Measurements from ENCODE around the gene SSX2IP. TPM values are rescaled to one million over a fixed set of nuclear protein-coding genes. Genes with fewer than 3 reads are reported as not detected.

SSX2IP gene
- total and polyA plus RNA-seq, 2 experiments from 2014 or later, result 23.2 to 28.4 TPM

- no peaks in the 10 kb centered on the region for H3K27me3 ChIP-seq (ENCODE audit: insufficient read depth)
- no peaks in the 10 kb centered on the region for H3K9me2 ChIP-seq (ENCODE audit: insufficient read depth)
- H3F3A ChIP-seq (replicated peaks; ENCODE audit: low read depth), result no peaks in the 10 kb centered on the region
- DNase-seq (ENCODE audit: low spot score) (no peak), ATAC-seq (no peak)
- peaks cover 17% of the 10 kb centered on the region for H3K36me3 Mint-ChIP-seq (ENCODE audit: low read depth)
- H4K20me1 ChIP-seq (replicated peaks; ENCODE audit: insufficient read depth), result no peaks in the 10 kb centered on the region
- H3K9me3 Mint-ChIP-seq, result peaks cover 23% of the 10 kb centered on the region
- TF ChIP-seq ETS1 (IDR thresholded peaks at IDR 0.05), result no peak
- no peak for TF ChIP-seq ZNF462 (CRISPR knock-in tag; IDR thresholded peaks at IDR 0.05)
- TF ChIP-seq ZNF331 (CRISPR knock-in tag; IDR thresholded peaks at IDR 0.05; ENCODE audit: low read depth), result no peak
- TF ChIP-seq, protein P1, sequence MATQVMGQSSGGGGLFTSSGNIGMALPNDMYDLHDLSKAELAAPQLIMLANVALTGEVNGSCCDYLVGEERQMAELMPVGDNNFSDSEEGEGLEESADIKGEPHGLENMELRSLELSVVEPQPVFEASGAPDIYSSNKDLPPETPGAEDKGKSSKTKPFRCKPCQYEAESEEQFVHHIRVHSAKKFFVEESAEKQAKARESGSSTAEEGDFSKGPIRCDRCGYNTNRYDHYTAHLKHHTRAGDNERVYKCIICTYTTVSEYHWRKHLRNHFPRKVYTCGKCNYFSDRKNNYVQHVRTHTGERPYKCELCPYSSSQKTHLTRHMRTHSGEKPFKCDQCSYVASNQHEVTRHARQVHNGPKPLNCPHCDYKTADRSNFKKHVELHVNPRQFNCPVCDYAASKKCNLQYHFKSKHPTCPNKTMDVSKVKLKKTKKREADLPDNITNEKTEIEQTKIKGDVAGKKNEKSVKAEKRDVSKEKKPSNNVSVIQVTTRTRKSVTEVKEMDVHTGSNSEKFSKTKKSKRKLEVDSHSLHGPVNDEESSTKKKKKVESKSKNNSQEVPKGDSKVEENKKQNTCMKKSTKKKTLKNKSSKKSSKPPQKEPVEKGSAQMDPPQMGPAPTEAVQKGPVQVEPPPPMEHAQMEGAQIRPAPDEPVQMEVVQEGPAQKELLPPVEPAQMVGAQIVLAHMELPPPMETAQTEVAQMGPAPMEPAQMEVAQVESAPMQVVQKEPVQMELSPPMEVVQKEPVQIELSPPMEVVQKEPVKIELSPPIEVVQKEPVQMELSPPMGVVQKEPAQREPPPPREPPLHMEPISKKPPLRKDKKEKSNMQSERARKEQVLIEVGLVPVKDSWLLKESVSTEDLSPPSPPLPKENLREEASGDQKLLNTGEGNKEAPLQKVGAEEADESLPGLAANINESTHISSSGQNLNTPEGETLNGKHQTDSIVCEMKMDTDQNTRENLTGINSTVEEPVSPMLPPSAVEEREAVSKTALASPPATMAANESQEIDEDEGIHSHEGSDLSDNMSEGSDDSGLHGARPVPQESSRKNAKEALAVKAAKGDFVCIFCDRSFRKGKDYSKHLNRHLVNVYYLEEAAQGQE (IDR thresholded peaks at IDR 0.05; ENCODE audit: unreplicated experiment), result no peak
- no peak for TF ChIP-seq CREB1 (CRISPR knock-in tag; IDR thresholded peaks at IDR 0.05; ENCODE audit: low read depth)
- TF ChIP-seq, protein P2, sequence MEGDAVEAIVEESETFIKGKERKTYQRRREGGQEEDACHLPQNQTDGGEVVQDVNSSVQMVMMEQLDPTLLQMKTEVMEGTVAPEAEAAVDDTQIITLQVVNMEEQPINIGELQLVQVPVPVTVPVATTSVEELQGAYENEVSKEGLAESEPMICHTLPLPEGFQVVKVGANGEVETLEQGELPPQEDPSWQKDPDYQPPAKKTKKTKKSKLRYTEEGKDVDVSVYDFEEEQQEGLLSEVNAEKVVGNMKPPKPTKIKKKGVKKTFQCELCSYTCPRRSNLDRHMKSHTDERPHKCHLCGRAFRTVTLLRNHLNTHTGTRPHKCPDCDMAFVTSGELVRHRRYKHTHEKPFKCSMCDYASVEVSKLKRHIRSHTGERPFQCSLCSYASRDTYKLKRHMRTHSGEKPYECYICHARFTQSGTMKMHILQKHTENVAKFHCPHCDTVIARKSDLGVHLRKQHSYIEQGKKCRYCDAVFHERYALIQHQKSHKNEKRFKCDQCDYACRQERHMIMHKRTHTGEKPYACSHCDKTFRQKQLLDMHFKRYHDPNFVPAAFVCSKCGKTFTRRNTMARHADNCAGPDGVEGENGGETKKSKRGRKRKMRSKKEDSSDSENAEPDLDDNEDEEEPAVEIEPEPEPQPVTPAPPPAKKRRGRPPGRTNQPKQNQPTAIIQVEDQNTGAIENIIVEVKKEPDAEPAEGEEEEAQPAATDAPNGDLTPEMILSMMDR (conservative IDR thresholded peaks at IDR 0.05; ENCODE audit: low read depth in 2 of 2), result no peak
- TF ChIP-seq JUNB (IDR thresholded peaks at IDR 0.05; ENCODE audit: unreplicated experiment), result no peak
- TF ChIP-seq EZH2 (IDR thresholded peaks at IDR 0.05; ENCODE audit: low read depth, unreplicated experiment), result no peak
- TF ChIP-seq ZNF114 (CRISPR knock-in tag; IDR thresholded peaks at IDR 0.05), result no peak
- TF ChIP-seq EZH2phosphoT487 (IDR thresholded peaks at IDR 0.05; ENCODE audit: unreplicated experiment), result no peak
- TF ChIP-seq POLR2AphosphoS5 (IDR thresholded peaks at IDR 0.05; ENCODE audit: low read depth), result no peak
- no peak for TF ChIP-seq STAT1 (IDR thresholded peaks at IDR 0.05; ENCODE audit: unreplicated experiment)
- no peak for TF ChIP-seq NANOG (IDR thresholded peaks at IDR 0.05; ENCODE audit: borderline replicate concordance)
- peaks cover 3% of the 10 kb centered on the region; the same call in 1 of the 2 replicates for H3K36me3 ChIP-seq (ENCODE audit: insufficient read depth)
- no peak overlapping the region for H3K27ac Mint-ChIP-seq
- H3K4me3 Mint-ChIP-seq, result no peak overlapping the region
- no peak overlapping the region for H3K27ac ChIP-seq (ENCODE audit: low read depth)
- H3K4me1 Mint-ChIP-seq, result no peaks in the 10 kb centered on the region; the same call in 2 of the 3 replicates
- H3K4me3 ChIP-seq, result no peak overlapping the region
- H3K4me1 ChIP-seq (ENCODE audit: insufficient read depth), result no peaks in the 10 kb centered on the region; the same call in 1 of the 2 replicates
- H2AFZ ChIP-seq, result no peak overlapping the region; the same call in 1 of the 2 replicates
- no peak overlapping the region for H3K4me2 ChIP-seq
- peaks cover 3% of the 10 kb centered on the region for H3K27me3 Mint-ChIP-seq (ENCODE audit: insufficient read depth, low read depth, poor library complexity)
- no peaks in the 10 kb centered on the region for H3K79me2 ChIP-seq (replicated peaks; ENCODE audit: insufficient read depth)
These were observed 89.5 kb downstream of the SSX2IP start for GRCh38 chr1:84600796-84601195.
